HG03571 (cell line): ENCODE data around the gene IFIT3.
A peak's percentile ranks its signal among the peaks of the same experiment; 100 is the strongest.

Experiments
- ATAC-seq: cut with Tn5 transposase; IDR thresholded peaks from one replicate; pipeline ENCODE4 v1.9.1; 2021; ENCODE audit not compliant: unreplicated experiment

The IFIT3 gene

GRCh38 chr10:89355394-89355931 is 27.7 kb downstream of the IFIT3 start:
- no peak for ATAC-seq

GRCh38 chr10:89357096-89357495 is 29.3 kb downstream of the IFIT3 start:
- ATAC-seq, result no peak

- no peak for ATAC-seq
These were observed 30.2 kb downstream of the IFIT3 start for GRCh38 chr10:89357975-89358374.

GRCh38 chr10:89360157-89360556 is 32.4 kb downstream of the IFIT3 start:
- ATAC-seq, result no peak

GRCh38 chr10:89362929-89363328 is 35.1 kb downstream of the IFIT3 start:
- no peak for ATAC-seq

GRCh38 chr10:89363729-89364442 is 36.1 kb downstream of the IFIT3 start:
- ATAC-seq, result no peak

- ATAC-seq, result no peak
These were observed 36.7 kb downstream of the IFIT3 start for GRCh38 chr10:89364531-89364930.

- peak; percentile 70 for ATAC-seq
These were observed 39.7 kb downstream of the IFIT3 start for GRCh38 chr10:89367529-89367928.

- ATAC-seq, result no peak
These were observed 40.3 kb downstream of the IFIT3 start for GRCh38 chr10:89368129-89368528.

- no peak for ATAC-seq
These were observed 41.6 kb downstream of the IFIT3 start for GRCh38 chr10:89369156-89370105.

- no peak for ATAC-seq
These were observed 43.3 kb downstream of the IFIT3 start for GRCh38 chr10:89371079-89371478.

- ATAC-seq, result no peak
These were observed 44.2 kb downstream of the IFIT3 start for GRCh38 chr10:89371987-89372386.

- ATAC-seq, result no peak
These were observed 46.3 kb downstream of the IFIT3 start for GRCh38 chr10:89373916-89374711.

GRCh38 chr10:89374713-89375141 is 46.9 kb downstream of the IFIT3 start:
- ATAC-seq, result no peak

- ATAC-seq, result no peak
These were observed 50.2 kb downstream of the IFIT3 start, which contains the start of gene IFIT1B for GRCh38 chr10:89377705-89378637. IFIT1B (plus strand) TSS chr10:89378056; CDS start chr10:89378136, 80 bp downstream.

GRCh38 chr10:89379103-89379502 is 51.3 kb downstream of the IFIT3 start:
- ATAC-seq, result no peak

GRCh38 chr10:89382757-89383156 is 55.0 kb downstream of the IFIT3 start:
- no peak for ATAC-seq

- ATAC-seq, result no peak
These were observed 56.9 kb downstream of the IFIT3 start for GRCh38 chr10:89384474-89385340.

- ATAC-seq, result no peak
These were observed 61.0 kb downstream of the IFIT3 start for GRCh38 chr10:89388806-89389205.
